ENCODE results near the gene EXT2.

GRCh38 chr11:44188643-44189042 lies 93.2 kb downstream of the EXT2 start:
- no peak for TF ChIP-seq EZH2phosphoT487 (IDR thresholded peaks at IDR 0.05; ENCODE audit: borderline replicate concordance, low read length)
- TF ChIP-seq, protein P1, sequence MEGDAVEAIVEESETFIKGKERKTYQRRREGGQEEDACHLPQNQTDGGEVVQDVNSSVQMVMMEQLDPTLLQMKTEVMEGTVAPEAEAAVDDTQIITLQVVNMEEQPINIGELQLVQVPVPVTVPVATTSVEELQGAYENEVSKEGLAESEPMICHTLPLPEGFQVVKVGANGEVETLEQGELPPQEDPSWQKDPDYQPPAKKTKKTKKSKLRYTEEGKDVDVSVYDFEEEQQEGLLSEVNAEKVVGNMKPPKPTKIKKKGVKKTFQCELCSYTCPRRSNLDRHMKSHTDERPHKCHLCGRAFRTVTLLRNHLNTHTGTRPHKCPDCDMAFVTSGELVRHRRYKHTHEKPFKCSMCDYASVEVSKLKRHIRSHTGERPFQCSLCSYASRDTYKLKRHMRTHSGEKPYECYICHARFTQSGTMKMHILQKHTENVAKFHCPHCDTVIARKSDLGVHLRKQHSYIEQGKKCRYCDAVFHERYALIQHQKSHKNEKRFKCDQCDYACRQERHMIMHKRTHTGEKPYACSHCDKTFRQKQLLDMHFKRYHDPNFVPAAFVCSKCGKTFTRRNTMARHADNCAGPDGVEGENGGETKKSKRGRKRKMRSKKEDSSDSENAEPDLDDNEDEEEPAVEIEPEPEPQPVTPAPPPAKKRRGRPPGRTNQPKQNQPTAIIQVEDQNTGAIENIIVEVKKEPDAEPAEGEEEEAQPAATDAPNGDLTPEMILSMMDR (IDR thresholded peaks at IDR 0.05; ENCODE audit: low read depth, low read length, poor library complexity, severe bottlenecking) = no peak

Measured in DOHH2 (cell line).